Caco-2 (cell line): ENCODE measurements around the gene PLCB2. TPM values are rescaled to one million over a fixed set of nuclear protein-coding genes. Genes with fewer than 3 reads are reported as not detected.

Source experiments
- BruUV-seq: library from RNA; stranded (reverse); fragments of 400-500 nt; replicated peaks from 2 replicates; lab custom pipeline; 2021; lab: Mats Ljungman, UMichigan
- CTCF ChIA-PET: fragments of 300-600 bp; sonication (Branson Sonifier 250); formaldehyde crosslinking; loops from one replicate; lab custom pipeline; 2022; ENCODE audit warnings: antibody characterized with exemption; lab: Charles Lee
- POLR2A ChIA-PET: fragments of 300-600 bp; sonication (Branson Sonifier 250); formaldehyde crosslinking; loops from one replicate; lab custom pipeline; 2022; ENCODE audit warnings: antibody characterized with exemption; lab: Charles Lee
- DNase-seq, 2 experiments: peaks; one replicate each; pipeline versions ENCODE4 v3.0.0 to v3.0.0-alpha.2; 2020 to 2022
- H3K27me3 ChIP-seq: replicated peaks from 2 replicates; pipeline ENCODE4 v1.6.0; 2011; ENCODE audit warnings: low read length; ENCODE audit not compliant: control insufficient read depth, insufficient read depth
- H3K36me3 ChIP-seq: 2 replicates; pipeline ENCODE4 v1.5.1; 2011; ENCODE audit warnings: low read length; ENCODE audit not compliant: control insufficient read depth, insufficient read depth
- H3K4me1 ChIP-seq: fragments of 250-450 bp; sonication (Bioruptor Pico); 2 replicates; pipeline ENCODE4 v1.5.1; 2020; ENCODE audit warnings: mild to moderate bottlenecking
- H3K4me3 ChIP-seq: 2 replicates; pipeline ENCODE4 v1.5.1; 2011; ENCODE audit warnings: low read depth, mild to moderate bottlenecking, control low read depth, low read length
- H3K9me3 ChIP-seq: fragments of 250-450 bp; sonication (Bioruptor Pico); 2 replicates; pipeline ENCODE4 v1.5.1; 2020; ENCODE audit warnings: mild to moderate bottlenecking, moderate library complexity
- H3K27ac Mint-ChIP-seq: one replicate; pipeline ENCODE4 v1.8.0; 2022; ENCODE audit warnings: mixed read lengths; ENCODE audit not compliant: unreplicated experiment
- H3K27me3 Mint-ChIP-seq: one replicate; pipeline ENCODE4 v1.8.0; 2022; ENCODE audit warnings: mixed read lengths; ENCODE audit not compliant: insufficient read depth, unreplicated experiment
- H3K36me3 Mint-ChIP-seq: one replicate; pipeline ENCODE4 v1.8.0; 2022; ENCODE audit warnings: mild to moderate bottlenecking, mixed read lengths; ENCODE audit not compliant: insufficient read depth, unreplicated experiment
- H3K4me1 Mint-ChIP-seq: one replicate; pipeline ENCODE4 v1.8.0; 2022; ENCODE audit warnings: low read depth, mixed read lengths; ENCODE audit not compliant: unreplicated experiment
- H3K4me3 Mint-ChIP-seq: one replicate; pipeline ENCODE4 v1.8.0; 2022; ENCODE audit warnings: mild to moderate bottlenecking, moderate library complexity, mixed read lengths; ENCODE audit not compliant: unreplicated experiment
- H3K9me3 Mint-ChIP-seq: one replicate; pipeline ENCODE4 v1.8.0; 2022; ENCODE audit warnings: mixed read lengths; ENCODE audit not compliant: unreplicated experiment
- CTCF ChIP-seq, 2 experiments: fragments of 200-600 bp in 1 of 2; IDR thresholded peaks; 1 replicate in 1 of 2; 2 replicates in 1 of 2; pipeline versions ENCODE4 v1.5.1 to v1.8.0; 2011 to 2022; ENCODE audit warnings: antibody characterized with exemption in 1 of 2, control low read depth in 1 of 2, inconsistent platforms in 1 of 2, low read depth in 1 of 2, low read length in 1 of 2, mild to moderate bottlenecking in 1 of 2, moderate library complexity in 1 of 2; ENCODE audit not compliant: insufficient read depth in 1 of 2, severe bottlenecking in 1 of 2, unreplicated experiment in 1 of 2
- intact Hi-C: fragments of 100-400 bp; cut with micrococcal nuclease; formaldehyde crosslinking; loops from one replicate; pipeline ENCODE4 v1.10.0; 2022; ENCODE audit not compliant: unreplicated experiment
- total RNA-seq: library from RNA; stranded (reverse); gene quantifications from 2 replicates; pipeline ENCODE4 v1.2.3, GENCODE V29; 2022

The PLCB2 gene
- total RNA-seq, 1 experiment from 2014 or later, result 4.7 TPM

- BruUV-seq, result no TSS peak
- DNase-seq, result peak in 1 of 2 experiments; percentile 29
- peak overlapping the region; percentile 66 for H3K4me3 Mint-ChIP-seq
- no peak overlapping the region for H3K27ac Mint-ChIP-seq
- H3K4me1 Mint-ChIP-seq, result peaks cover 25% of the 10 kb centered on the region
- ChIA-PET POLR2A (no interaction called here), CTCF (interaction anchor here (1.4 kb wide), 3 partner anchors 11 to 45 kb away, joined by 5 to 6 read pairs (median 5); no protein-coding TSS in a partner anchor)
- H3K9me3 ChIP-seq, result no peaks in the 10 kb centered on the region
- intact Hi-C loops, result loop anchor here (5.0 kb wide), 1 partner anchor 98 kb away; no protein-coding TSS in a partner anchor
- no peaks in the 10 kb centered on the region for H3K27me3 ChIP-seq
- peaks cover 6% of the 10 kb centered on the region for H3K36me3 Mint-ChIP-seq
- TF ChIP-seq CTCF (IDR thresholded peaks at IDR 0.05; ENCODE audit: insufficient read depth in 1 of 2, low read depth in 1 of 2, low read length in 1 of 2, severe bottlenecking in 1 of 2, unreplicated experiment in 1 of 2), result no peak
- H3K4me1 ChIP-seq, result peaks cover 20% of the 10 kb centered on the region
- no peaks in the 10 kb centered on the region for H3K27me3 Mint-ChIP-seq
- H3K4me3 ChIP-seq, result peak overlapping the region; percentile 74
- H3K9me3 Mint-ChIP-seq, result no peaks in the 10 kb centered on the region
- peaks cover 1% of the 10 kb centered on the region; the same call in 1 of the 2 replicates for H3K36me3 ChIP-seq
Observed at GRCh38 chr15:40323953-40324937, 16.5 kb upstream of the PLCB2 start.

DNA sequence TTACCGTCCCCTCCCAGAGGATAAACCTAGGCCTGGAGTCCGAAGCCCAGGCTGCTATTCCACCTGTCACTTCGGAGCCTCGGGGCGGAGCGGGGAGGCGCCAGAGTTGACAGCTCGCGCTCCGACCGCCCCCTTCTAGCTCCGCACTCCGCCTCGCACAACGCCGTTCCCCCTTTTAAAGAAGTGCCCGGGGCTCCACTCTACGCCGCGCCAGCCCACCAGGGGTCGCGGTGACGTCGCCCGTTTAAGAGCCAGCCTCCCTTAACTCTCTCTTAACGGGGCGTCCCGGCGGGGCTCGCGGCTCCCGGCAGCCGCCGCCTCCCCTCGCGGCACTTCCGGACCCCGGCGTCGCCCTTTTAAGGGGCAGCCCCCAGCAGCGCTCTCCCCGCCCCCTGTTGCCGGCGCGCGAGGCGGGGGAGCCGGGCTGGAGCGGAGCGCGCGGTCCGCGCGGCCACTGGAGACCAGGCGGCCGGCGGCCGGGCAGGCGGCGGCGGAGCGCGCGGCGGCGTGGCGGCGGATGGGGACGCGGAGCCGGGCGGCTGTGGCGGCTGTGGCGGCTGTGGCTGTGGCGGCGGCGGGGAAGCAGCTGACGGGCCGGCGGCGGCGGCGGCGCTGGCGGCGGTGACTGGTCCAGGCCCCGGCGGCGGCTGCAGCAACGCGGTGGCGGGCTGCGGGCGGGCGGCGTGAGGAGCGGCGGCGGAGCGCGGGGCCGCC is 15.7 kb upstream of the PLCB2 start, which contains the start of gene INAFM2:
Gene INAFM2, plus strand, starts transcription at position 454 of the 714 bp plus-strand sequence. CDS start 364 bp downstream, outside the sequence.
- H3K4me3 ChIP-seq, result peak within 1 kb of the TSS; percentile 74
- H3K27me3 ChIP-seq, result no peaks in the 10 kb centered on the region
- Mint-ChIP-seq H3K9me3 (no peaks in the 10 kb centered on the region), H3K4me1 (peaks cover 25% of the 10 kb centered on the region), H3K27me3 (no peaks in the 10 kb centered on the region), H3K27ac (no peak within 1 kb of the TSS), H3K36me3 (peaks cover 6% of the 10 kb centered on the region), H3K4me3 (peak within 1 kb of the TSS; percentile 66)
- peak; percentile 90 to 93 for DNase-seq
- H3K36me3 ChIP-seq, result peaks cover 1% of the 10 kb centered on the region; the same call in 1 of the 2 replicates
- CTCF ChIA-PET, result interaction anchor here (0.6 to 1.5 kb wide), 17 partner anchors 13 to 217 kb away, joined by 3 to 47 read pairs (median 4); partner anchors contain the start of genes CCDC9B, IVD and KNSTRN
- intact Hi-C loops, result loop anchor here (5.0 kb wide), 1 partner anchor 99 kb away; no protein-coding TSS in a partner anchor
- POLR2A ChIA-PET, result interaction anchor here (0.6 kb wide), 1 partner anchor 9 kb away, joined by 3 read pairs; no protein-coding TSS in a partner anchor
- peak; percentile 69 to 72 for TF ChIP-seq CTCF (IDR thresholded peaks at IDR 0.05; ENCODE audit: insufficient read depth in 1 of 2, low read depth in 1 of 2, low read length in 1 of 2, severe bottlenecking in 1 of 2, unreplicated experiment in 1 of 2)
- peaks cover 16% of the 10 kb centered on the region for H3K4me1 ChIP-seq
- no TSS peak for BruUV-seq
- no peaks in the 10 kb centered on the region for H3K9me3 ChIP-seq
